Mesothelial cell of epicardium (in vitro differentiated cells): Measurements from ENCODE around the gene HEATR9. TPM values are rescaled to one million over a fixed set of nuclear protein-coding genes. Genes with fewer than 3 reads are reported as not detected.

Experiments
- DNase-seq, 2 experiments: peaks; one replicate each; pipeline ENCODE4 v3.0.0; 2021; ENCODE audit warnings: low spot score in 2 of 2; ENCODE audit not compliant: unreplicated experiment in 2 of 2
- H3K27ac Mint-ChIP-seq: 2 replicates; pipeline ENCODE4 v1.8.0; 2021; ENCODE audit warnings: mixed read lengths
- H3K27me3 Mint-ChIP-seq: 2 replicates; pipeline ENCODE4 v1.8.0; 2021; ENCODE audit warnings: low read depth, mixed read lengths
- H3K36me3 Mint-ChIP-seq: 2 replicates; pipeline ENCODE4 v1.8.0; 2021; ENCODE audit warnings: mixed read lengths
- H3K4me1 Mint-ChIP-seq: 2 replicates; pipeline ENCODE4 v1.8.0; 2021; ENCODE audit warnings: mixed read lengths
- H3K4me3 Mint-ChIP-seq: 2 replicates; pipeline ENCODE4 v1.8.0; 2021; ENCODE audit warnings: mild to moderate bottlenecking, moderate library complexity, mixed read lengths
- H3K9me3 Mint-ChIP-seq: 2 replicates; pipeline ENCODE4 v1.8.0; 2021; ENCODE audit warnings: mixed read lengths
- total RNA-seq: library from RNA; stranded (reverse); gene quantifications from 3 replicates; pipeline ENCODE4 v1.2.1, GENCODE V29; 2021
- TF ChIP-seq, protein P1 (sequence below): fragments of 200-600 bp; sonication (generic); IDR thresholded peaks from one replicate; pipeline ENCODE4 v1.5.0; 2021; ENCODE audit warnings: antibody characterized with exemption; ENCODE audit not compliant: unreplicated experiment

The HEATR9 gene
- total RNA-seq, 1 donor from 2014 or later: not detected

DNA sequence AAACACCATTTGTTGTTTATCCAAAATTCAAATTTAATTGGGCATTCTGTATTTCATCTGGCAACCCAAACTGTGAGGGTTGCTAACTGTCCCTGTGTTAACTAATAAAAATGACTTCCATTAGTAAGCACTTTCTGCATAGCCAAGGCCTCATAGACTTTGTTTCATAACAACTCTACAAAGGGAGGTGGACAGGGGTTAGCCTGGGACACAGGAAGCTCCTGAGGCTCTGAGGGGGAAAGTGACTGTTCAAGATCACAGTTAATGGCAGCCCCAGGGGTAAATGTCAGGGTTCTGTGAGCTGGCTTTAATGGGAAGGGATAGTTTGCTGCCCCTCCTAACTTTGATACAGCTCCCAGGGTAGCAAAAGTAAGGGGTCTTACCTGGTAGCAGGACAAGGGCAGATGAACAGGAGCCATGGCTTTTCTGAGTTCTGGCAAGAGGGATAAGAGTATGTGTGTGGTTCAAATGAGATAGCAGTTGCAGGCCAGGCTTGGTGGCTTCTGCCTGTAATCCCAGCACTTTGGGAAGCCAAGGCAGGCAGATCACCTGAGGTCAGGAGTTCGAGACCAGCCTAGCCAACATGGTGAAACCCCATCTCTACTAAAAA is 2.2 kb downstream of the HEATR9 start:
- H3K4me3 Mint-ChIP-seq: no peak overlapping the region
- H3K27ac Mint-ChIP-seq: no peak overlapping the region
- no peaks in the 10 kb centered on the region for H3K27me3 Mint-ChIP-seq
- peaks cover 8% of the 10 kb centered on the region for H3K4me1 Mint-ChIP-seq
- peaks cover 5% of the 10 kb centered on the region for H3K36me3 Mint-ChIP-seq
- TF ChIP-seq, protein P1, sequence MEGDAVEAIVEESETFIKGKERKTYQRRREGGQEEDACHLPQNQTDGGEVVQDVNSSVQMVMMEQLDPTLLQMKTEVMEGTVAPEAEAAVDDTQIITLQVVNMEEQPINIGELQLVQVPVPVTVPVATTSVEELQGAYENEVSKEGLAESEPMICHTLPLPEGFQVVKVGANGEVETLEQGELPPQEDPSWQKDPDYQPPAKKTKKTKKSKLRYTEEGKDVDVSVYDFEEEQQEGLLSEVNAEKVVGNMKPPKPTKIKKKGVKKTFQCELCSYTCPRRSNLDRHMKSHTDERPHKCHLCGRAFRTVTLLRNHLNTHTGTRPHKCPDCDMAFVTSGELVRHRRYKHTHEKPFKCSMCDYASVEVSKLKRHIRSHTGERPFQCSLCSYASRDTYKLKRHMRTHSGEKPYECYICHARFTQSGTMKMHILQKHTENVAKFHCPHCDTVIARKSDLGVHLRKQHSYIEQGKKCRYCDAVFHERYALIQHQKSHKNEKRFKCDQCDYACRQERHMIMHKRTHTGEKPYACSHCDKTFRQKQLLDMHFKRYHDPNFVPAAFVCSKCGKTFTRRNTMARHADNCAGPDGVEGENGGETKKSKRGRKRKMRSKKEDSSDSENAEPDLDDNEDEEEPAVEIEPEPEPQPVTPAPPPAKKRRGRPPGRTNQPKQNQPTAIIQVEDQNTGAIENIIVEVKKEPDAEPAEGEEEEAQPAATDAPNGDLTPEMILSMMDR: no peak
- no peak for DNase-seq
- H3K9me3 Mint-ChIP-seq: no peaks in the 10 kb centered on the region

DNA sequence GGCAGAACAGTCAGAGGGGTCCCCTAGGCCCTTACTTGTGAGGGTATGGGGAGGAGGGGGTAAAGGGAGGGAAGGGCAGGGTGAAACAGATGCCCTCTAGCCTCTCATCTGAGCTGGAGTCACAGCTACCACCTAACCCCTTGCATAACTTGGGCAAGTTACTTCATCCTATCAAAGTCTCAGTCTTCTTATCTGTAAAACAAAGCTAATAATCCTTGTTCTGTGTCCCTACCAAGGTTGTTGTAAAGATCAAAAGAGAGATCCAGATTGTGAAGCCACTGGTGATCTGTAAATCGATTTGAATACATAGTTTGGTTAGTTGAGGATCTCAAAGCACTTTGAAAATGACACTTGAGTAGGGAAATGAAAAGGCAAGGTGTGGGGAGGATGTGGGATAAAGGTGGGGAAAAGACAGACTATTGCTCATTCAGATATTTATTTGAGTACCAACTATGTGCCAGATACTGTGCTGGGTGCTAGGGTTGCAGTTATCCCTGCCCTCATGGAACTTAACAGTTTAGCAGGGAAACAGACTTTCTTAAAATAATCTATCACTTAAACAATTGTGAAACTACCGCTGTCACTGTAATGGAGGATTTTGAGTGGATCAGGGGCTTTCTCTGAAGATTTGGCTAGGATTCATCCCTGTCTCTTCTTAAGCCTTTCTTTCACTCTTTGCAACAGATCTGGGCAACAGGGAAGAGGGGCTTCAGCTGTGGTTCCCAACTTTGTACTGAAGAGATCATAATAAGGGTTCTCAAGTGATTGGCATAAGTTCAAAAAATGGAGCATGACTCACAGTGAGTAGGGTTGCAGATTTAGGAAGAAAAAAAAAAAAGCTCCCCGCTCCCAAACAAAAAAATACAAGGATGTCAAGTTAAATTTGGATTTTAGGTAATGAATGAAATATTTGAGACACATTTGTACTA is 3.0 kb downstream of the HEATR9 start:
- Mint-ChIP-seq H3K27ac (no peak overlapping the region), H3K4me3 (no peak overlapping the region), H3K36me3 (peaks cover 7% of the 10 kb centered on the region), H3K9me3 (no peaks in the 10 kb centered on the region), H3K4me1 (peaks cover 8% of the 10 kb centered on the region), H3K27me3 (no peaks in the 10 kb centered on the region)
- DNase-seq: no peak
- TF ChIP-seq, protein P1: no peak

DNA sequence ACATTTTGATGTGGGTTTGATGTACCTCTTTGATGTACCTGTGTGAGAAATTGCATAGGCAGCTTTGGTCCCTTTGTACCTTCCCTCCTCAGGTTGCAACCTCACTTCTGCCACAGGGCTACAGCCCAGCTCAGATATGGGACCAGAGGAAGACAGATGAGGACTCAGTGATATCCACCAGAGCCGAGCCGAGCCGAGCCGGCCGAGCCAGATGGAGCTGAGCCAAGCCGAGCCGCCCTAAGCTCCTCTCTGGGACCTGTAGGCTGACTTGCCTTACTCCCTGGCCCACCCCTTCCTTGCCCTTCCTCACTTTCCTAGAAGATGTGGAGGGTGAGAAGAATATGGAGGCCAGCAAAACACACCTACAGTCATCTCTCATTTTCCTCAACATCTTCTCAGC is 3.8 kb downstream of the HEATR9 start:
- Mint-ChIP-seq H3K9me3 (no peaks in the 10 kb centered on the region), H3K4me3 (no peak overlapping the region), H3K4me1 (peaks cover 8% of the 10 kb centered on the region), H3K27me3 (no peaks in the 10 kb centered on the region), H3K36me3 (peaks cover 7% of the 10 kb centered on the region), H3K27ac (no peak overlapping the region)
- TF ChIP-seq, protein P1: no peak
- DNase-seq: no peak

DNA sequence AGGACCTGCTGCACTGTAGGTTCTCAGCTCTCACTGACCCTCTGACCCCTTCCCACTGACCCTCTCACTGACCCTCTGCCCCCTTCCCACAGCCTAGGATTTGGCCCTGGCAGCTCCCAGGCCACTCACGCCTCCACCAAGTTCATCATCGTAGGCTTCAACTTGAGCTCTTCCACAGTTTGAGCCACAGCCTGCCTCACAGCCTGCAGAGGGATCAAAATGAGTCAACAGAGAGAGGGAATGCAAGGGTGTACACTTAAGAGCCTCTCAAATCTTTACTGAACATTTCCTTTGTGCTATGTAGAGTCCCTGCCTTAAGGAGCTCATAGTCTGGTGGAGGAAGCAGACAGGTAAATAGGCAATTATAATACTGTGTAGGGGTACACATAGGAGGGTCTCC is 12.1 kb downstream of the HEATR9 start:
- H3K4me3 Mint-ChIP-seq: no peak overlapping the region

DNA sequence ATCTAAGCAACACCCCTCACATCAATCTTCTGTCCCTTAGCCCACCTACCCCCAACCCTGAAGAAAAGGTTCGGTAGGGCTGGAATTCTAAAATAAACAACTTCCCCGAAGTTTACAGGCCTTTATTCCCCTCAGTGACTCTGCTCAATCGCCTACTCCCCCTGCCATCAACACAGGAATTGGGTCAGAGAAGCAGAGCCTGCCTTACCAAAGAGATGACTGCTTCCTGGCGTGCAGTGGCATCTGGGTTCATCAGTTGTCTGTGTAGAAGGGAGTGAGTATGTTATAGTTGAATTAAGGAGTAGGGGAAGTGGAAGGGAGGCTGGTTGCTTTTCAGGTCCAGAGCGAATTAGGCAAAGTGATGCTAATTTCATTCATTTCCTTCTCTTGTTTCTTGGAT is 12.7 kb downstream of the HEATR9 start:
- no peaks in the 10 kb centered on the region for H3K27me3 Mint-ChIP-seq
- peaks cover 19% of the 10 kb centered on the region for H3K36me3 Mint-ChIP-seq
- H3K9me3 Mint-ChIP-seq: no peaks in the 10 kb centered on the region
- TF ChIP-seq, protein P1: no peak
- no peak overlapping the region for H3K27ac Mint-ChIP-seq
- no peak overlapping the region for H3K4me3 Mint-ChIP-seq
- DNase-seq: no peak
- H3K4me1 Mint-ChIP-seq: no peaks in the 10 kb centered on the region

More for the DNA sequence above, 12.1 kb downstream of the HEATR9 start:
- H3K4me1 Mint-ChIP-seq: no peaks in the 10 kb centered on the region
- no peak overlapping the region for H3K27ac Mint-ChIP-seq
- H3K9me3 Mint-ChIP-seq: no peaks in the 10 kb centered on the region
- TF ChIP-seq, protein P1: no peak
- H3K27me3 Mint-ChIP-seq: no peaks in the 10 kb centered on the region
- H3K36me3 Mint-ChIP-seq: peaks cover 15% of the 10 kb centered on the region
- DNase-seq: no peak
